SK-N-MC (cell line): ENCODE measurements around the gene XDH.

Experiments
- DNase-seq: peaks from one replicate; pipeline ENCODE4 v3.0.0-alpha.2; 2011; ENCODE audit warnings: low read depth, low spot score
- H3K27ac ChIP-seq: fragments of 200-600 bp; sonication (generic); 2 replicates; pipeline ENCODE4 v1.5.1; 2016; ENCODE audit warnings: mixed run types
- H3K36me3 ChIP-seq: fragments of 200-600 bp; sonication (generic); 2 replicates; pipeline ENCODE4 v1.6.1; 2017; ENCODE audit warnings: antibody characterized with exemption, low read length, mixed read lengths; ENCODE audit not compliant: insufficient read depth
- H3K4me3 ChIP-seq: fragments of 200-600 bp; sonication (generic); 2 replicates; pipeline ENCODE4 v1.5.1; 2016
- H3K9ac ChIP-seq: fragments of 200-600 bp; sonication (generic); 2 replicates; pipeline ENCODE4 v1.8.0; 2017; ENCODE audit warnings: mixed run types, mixed read lengths; ENCODE audit not compliant: insufficient read length
- H3K9me3 ChIP-seq: fragments of 200-600 bp; sonication (generic); 2 replicates; pipeline ENCODE4 v1.6.1; 2017; ENCODE audit warnings: low read depth, mild to moderate bottlenecking, antibody characterized with exemption, low read length, moderate library complexity, mixed read lengths
- EZH2 ChIP-seq: fragments of 200-600 bp; sonication (generic); IDR thresholded peaks from one replicate; pipeline ENCODE4 v1.6.1; 2017; ENCODE audit warnings: antibody characterized with exemption
- FOXP2 ChIP-seq: optimal IDR thresholded peaks from 2 replicates; pipeline ENCODE3; 2011; ENCODE audit warnings: mild to moderate bottlenecking, moderate library complexity; ENCODE audit not compliant: insufficient read depth; ENCODE audit errors: extremely low read length, control extremely low read depth
- POLR2AphosphoS5 ChIP-seq: IDR thresholded peaks from 2 replicates; pipeline ENCODE4 v1.6.1; 2012; ENCODE audit warnings: mild to moderate bottlenecking, low read depth, low read length, borderline replicate concordance

XDH gene

DNA sequence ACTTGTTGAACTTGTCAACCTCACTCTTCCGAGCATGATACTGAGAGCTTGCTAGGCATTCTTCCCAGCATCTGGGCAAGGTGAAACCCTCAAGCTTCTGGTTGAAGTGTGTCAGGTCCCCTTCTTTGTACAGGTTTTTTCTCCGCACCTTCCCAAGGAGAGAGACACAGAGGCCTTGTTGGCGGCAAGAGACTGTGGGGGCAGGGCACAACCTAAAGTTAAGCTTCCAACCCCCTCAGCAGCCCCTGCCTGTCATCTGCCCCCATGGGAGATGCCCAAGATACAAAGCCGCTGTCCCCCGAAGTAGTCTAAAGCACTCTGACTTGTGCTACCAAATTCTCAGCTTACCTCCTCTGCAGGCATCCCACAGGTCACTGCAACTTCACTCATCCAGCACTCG lies 64.9 kb downstream of the XDH start:
- TF ChIP-seq EZH2 (no peak), POLR2AphosphoS5 (no peak), FOXP2 (no peak)
- Histone ChIP-seq H3K4me3 (no peak overlapping the region), H3K27ac (no peak overlapping the region), H3K36me3 (no peaks in the 10 kb centered on the region), H3K9me3 (no peaks in the 10 kb centered on the region), H3K9ac (no peak overlapping the region)
- DNase-seq, result no peak

DNA sequence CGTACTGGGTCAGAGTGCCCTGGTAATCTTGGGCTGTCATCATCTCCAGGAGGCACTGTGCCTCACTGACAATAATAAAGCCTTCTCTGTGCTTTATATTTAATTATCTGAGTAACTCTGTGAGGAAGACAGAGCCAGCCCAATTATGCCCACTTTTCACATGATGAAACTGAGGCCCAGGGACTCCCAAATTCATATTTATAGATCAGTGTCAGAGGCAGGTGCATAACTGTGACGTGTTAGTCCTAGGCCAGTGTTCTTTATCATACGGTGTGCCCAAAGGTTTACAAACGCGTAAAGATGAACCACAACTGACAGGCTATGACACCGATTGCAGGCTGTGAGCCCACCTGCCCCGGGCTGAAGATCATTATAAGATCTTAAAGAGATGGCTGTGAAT lies 65.4 kb downstream of the XDH start:
- no peak for DNase-seq
- Histone ChIP-seq H3K9ac (no peak overlapping the region), H3K9me3 (no peaks in the 10 kb centered on the region), H3K36me3 (no peaks in the 10 kb centered on the region), H3K27ac (no peak overlapping the region), H3K4me3 (no peak overlapping the region)
- TF ChIP-seq POLR2AphosphoS5, result no peak
- TF ChIP-seq EZH2, result no peak
- no peak for TF ChIP-seq FOXP2

DNA sequence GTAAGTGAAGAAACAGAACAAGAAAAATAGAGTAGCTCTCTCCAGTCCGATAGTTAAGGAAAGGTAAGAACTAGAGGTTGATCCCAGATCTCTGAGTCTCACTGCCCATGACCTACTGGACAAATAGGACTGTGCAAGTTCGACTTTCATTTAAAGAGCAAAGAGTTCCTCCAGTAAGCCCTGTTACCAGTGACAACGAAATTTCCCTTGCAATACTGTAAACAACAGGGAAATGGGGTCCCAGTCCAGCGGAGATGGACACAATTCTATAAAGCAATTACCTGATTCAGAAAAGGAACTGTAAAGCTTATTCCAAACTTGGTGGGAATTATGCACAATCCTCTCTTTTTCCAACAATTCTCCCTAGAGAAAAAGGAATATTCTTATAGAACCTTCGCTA lies 65.9 kb downstream of the XDH start:
- Histone ChIP-seq H3K27ac (no peak overlapping the region), H3K9me3 (no peaks in the 10 kb centered on the region), H3K4me3 (no peak overlapping the region), H3K9ac (no peak overlapping the region), H3K36me3 (no peaks in the 10 kb centered on the region)
- no peak for TF ChIP-seq EZH2
- no peak for TF ChIP-seq FOXP2
- TF ChIP-seq POLR2AphosphoS5, result no peak
- DNase-seq, result no peak

DNA sequence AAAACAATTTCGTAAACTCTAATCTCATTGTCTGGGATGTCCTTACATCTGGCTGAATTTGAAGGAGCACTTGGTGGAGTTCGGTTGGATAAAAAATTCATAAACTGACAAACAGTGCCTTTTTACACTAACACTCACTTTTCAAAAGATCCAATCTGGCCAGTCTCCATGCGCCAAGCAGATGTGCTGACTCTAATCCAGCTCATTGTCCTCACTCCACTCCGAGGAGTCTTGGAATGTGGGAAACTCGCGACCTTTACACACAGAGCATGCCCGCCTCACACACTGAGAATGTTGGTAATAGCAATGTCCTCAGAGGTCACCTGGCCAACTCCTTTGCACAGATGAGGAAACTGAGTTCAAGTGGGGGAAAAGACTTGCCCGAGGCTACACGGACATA lies 66.8 kb downstream of the XDH start:
- Histone ChIP-seq H3K9me3 (no peaks in the 10 kb centered on the region), H3K27ac (no peak overlapping the region), H3K9ac (no peak overlapping the region), H3K36me3 (no peaks in the 10 kb centered on the region), H3K4me3 (no peak overlapping the region)
- no peak for DNase-seq
- no peak for TF ChIP-seq POLR2AphosphoS5
- TF ChIP-seq FOXP2, result no peak
- TF ChIP-seq EZH2, result no peak

DNA sequence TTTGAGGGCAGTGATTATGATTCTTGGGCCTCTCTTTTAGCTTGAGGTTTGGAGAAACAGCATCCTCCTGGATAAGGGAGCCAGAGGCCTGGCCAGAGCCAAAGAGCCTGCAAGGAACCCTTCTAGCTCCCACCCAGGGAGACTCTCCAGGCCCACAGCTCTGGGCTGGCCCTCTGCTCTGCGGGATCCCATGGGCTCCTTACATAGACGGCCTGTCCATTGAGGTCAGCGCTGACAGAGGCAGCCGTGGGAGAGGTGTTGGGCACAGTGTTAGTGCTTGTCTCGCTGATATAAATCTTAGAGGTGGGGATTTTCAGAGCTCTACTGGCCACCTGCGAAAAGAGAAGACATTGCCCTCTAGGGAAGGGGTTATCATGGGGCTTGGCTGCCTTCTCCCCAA lies 67.2 kb downstream of the XDH start:
- no peak overlapping the region for H3K27ac ChIP-seq
- TF ChIP-seq FOXP2, result no peak
- TF ChIP-seq EZH2, result no peak
- no peak for TF ChIP-seq POLR2AphosphoS5
- no peak overlapping the region for H3K4me3 ChIP-seq
- no peaks in the 10 kb centered on the region for H3K36me3 ChIP-seq
- no peaks in the 10 kb centered on the region for H3K9me3 ChIP-seq
- DNase-seq, result no peak
- no peak overlapping the region for H3K9ac ChIP-seq

DNA sequence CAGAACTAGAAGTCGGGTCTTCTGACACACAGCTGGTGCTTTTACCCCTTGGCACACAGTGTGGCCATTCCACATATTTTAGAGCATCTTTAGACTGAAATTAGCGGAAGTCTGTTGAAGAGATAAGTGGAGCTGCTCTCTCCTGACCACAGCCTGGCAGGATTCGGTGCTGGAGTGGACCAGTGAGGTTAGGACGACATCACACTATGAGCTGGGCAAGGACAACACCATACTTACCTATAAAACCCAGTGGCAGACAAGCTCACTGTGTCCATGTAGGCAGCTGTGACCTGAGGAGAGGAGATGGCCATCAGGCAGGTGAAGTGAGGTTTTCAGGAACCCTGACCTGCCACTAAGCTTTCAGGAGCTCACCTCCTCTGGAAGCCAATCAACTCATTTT lies 70.1 kb downstream of the XDH start:
- H3K9me3 ChIP-seq, result no peaks in the 10 kb centered on the region
- H3K27ac ChIP-seq, result no peak overlapping the region
- no peak overlapping the region for H3K9ac ChIP-seq
- no peak for DNase-seq
- TF ChIP-seq POLR2AphosphoS5 (no peak), FOXP2 (no peak), EZH2 (no peak)
- H3K36me3 ChIP-seq, result no peaks in the 10 kb centered on the region
- no peak overlapping the region for H3K4me3 ChIP-seq

DNA sequence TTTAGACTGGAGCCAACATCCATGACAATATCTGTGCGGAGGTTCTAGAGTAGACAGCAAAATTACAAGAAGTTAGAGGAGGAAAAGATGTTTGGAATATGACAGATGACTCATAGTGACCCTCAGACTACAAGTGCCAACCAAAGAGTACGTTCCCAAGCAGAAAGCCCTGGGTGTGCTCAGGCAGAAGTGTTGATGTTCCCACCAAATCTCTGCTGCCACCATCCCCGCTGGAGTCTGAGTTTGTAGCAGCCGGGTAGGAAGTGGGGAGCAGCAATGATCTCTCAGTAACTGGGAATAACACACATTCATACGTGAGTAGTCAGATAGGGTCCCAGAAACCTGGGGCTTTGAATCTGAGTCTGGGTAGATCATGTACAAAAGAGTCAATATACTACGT lies 73.2 kb downstream of the XDH start:
- Histone ChIP-seq H3K9me3 (no peaks in the 10 kb centered on the region), H3K9ac (no peak overlapping the region), H3K27ac (no peak overlapping the region), H3K36me3 (no peaks in the 10 kb centered on the region), H3K4me3 (no peak overlapping the region)
- DNase-seq, result no peak
- TF ChIP-seq EZH2 (no peak), POLR2AphosphoS5 (no peak)

DNA sequence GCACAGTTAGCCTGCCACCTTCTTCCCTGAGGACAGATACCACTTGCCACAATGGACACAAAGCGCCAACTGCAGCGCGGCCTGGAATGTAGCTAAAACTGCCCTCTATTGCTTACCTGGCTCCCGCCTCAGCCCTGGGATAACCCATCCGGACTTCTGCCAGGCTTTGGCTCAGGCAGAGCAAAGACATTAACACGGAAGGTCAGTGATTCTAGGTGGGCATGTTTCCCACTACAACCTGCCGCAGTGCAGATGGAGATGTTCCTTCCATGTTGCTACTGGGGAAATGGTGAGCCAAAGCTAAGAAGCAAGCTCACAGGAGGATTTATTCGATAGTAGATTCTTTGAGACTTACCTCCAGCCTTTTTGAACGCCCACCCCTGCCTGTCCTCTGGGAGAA lies 74.8 kb downstream of the XDH start:
- no peak overlapping the region for H3K9ac ChIP-seq
- no peaks in the 10 kb centered on the region for H3K9me3 ChIP-seq
- H3K4me3 ChIP-seq, result no peak overlapping the region
- H3K27ac ChIP-seq, result no peak overlapping the region
- TF ChIP-seq EZH2, result no peak
- no peak for TF ChIP-seq FOXP2
- no peak for TF ChIP-seq POLR2AphosphoS5
- no peaks in the 10 kb centered on the region for H3K36me3 ChIP-seq
- DNase-seq, result no peak

DNA sequence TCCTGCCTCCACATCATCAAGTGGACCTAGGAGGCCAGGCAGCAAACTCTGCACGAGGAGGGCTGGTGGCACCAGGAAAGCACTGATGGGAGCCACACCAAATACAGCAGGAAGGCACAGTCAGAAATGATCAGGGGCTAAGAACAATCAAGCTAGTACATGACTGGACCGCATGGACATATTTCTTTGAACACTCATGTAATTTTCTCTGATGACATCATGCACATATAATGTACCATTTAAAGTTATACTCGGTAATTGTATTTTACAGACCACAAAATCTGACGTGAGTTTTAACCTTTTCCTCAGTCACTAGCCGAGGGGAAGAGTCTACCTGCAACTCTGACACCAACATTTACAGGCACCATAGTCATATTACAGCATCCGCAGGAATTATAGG lies 76.7 kb downstream of the XDH start:
- no peak for DNase-seq
- Histone ChIP-seq H3K36me3 (no peaks in the 10 kb centered on the region), H3K27ac (no peak overlapping the region), H3K9ac (no peak overlapping the region), H3K4me3 (no peak overlapping the region), H3K9me3 (no peaks in the 10 kb centered on the region)
- TF ChIP-seq POLR2AphosphoS5 (no peak), FOXP2 (no peak)
